HT-29 (cell line): ENCODE data around the gene BTN2A1. TPM values are rescaled to one million over a fixed set of nuclear protein-coding genes. Genes with fewer than 3 reads are reported as not detected.
"Not testable (repeated sequence)": the region's sequence is repeated elsewhere in the genome, so short reads cannot be mapped to it uniquely, and the experiment has no call there.

Experiments used
- DNase-seq: peaks from one replicate; pipeline ENCODE4 v3.0.0-alpha.2; 2015; ENCODE audit warnings: low spot score
- total RNA-seq: library from RNA; depleted of rRNA; stranded (reverse); fragments of >200 nt; shearing (Covaris generic); gene quantifications from 2 replicates; pipeline ENCODE4 v1.2.3, GENCODE V29; 2014

The BTN2A1 gene
- total RNA-seq, 1 experiment from 2014 or later, result 9.4 TPM

GRCh38 chr6:26432627-26433201 lies 25.0 kb upstream of the BTN2A1 start:
- no peak for DNase-seq

GRCh38 chr6:26433680-26434079 lies 24.1 kb upstream of the BTN2A1 start:
- not testable (repeated sequence) for DNase-seq

- DNase-seq, result no peak
These were observed 21.7 kb upstream of the BTN2A1 start for GRCh38 chr6:26436018-26436417.

- no peak for DNase-seq
These were observed 20.2 kb upstream of the BTN2A1 start for GRCh38 chr6:26437550-26437949.

GRCh38 chr6:26438000-26438399 lies 19.8 kb upstream of the BTN2A1 start:
- DNase-seq, result no peak

- DNase-seq, result no peak
These were observed 18.3 kb upstream of the BTN2A1 start for GRCh38 chr6:26439151-26440125.

GRCh38 chr6:26440977-26441358 lies 16.8 kb upstream of the BTN2A1 start:
- DNase-seq, result no peak

GRCh38 chr6:26441977-26442376 lies 15.8 kb upstream of the BTN2A1 start:
- DNase-seq, result no peak

GRCh38 chr6:26445934-26446667 lies 11.7 kb upstream of the BTN2A1 start:
- DNase-seq, result no peak

GRCh38 chr6:26447257-26447656 lies 10.5 kb upstream of the BTN2A1 start:
- no peak for DNase-seq

GRCh38 chr6:26450240-26450639 lies 7.5 kb upstream of the BTN2A1 start:
- DNase-seq, result no peak

- DNase-seq, result no peak
These were observed 5.0 kb upstream of the BTN2A1 start for GRCh38 chr6:26452631-26453235.

- no peak for DNase-seq
These were observed 3.1 kb upstream of the BTN2A1 start for GRCh38 chr6:26454631-26455030.

- DNase-seq, result no peak
These were observed 2.3 kb upstream of the BTN2A1 start for GRCh38 chr6:26455357-26455970.

GRCh38 chr6:26457264-26457805 lies 420 bp upstream of the BTN2A1 start:
- DNase-seq, result no peak

GRCh38 chr6:26459023-26459810 lies 1.5 kb downstream of the BTN2A1 start:
- DNase-seq, result no peak

GRCh38 chr6:26461353-26461752 lies 3.6 kb downstream of the BTN2A1 start:
- not testable (repeated sequence) for DNase-seq

GRCh38 chr6:26464014-26464413 lies 6.3 kb downstream of the BTN2A1 start:
- DNase-seq, result no peak

- DNase-seq, result no peak
These were observed 6.8 kb downstream of the BTN2A1 start for GRCh38 chr6:26464416-26465131.

- no peak for DNase-seq
These were observed 8.0 kb downstream of the BTN2A1 start for GRCh38 chr6:26465776-26466175.
